ENCODE data around the gene EHD2. TPM values are rescaled to one million over a fixed set of nuclear protein-coding genes. Genes with fewer than 3 reads are reported as not detected.
"Not testable (repeated sequence)": the region's sequence is repeated elsewhere in the genome, so short reads cannot be mapped to it uniquely, and the experiment has no call there.

EHD2 gene
- total RNA-seq, 1 experiment from 2014 or later: 2.9 TPM

GRCh38 chr19:47781590-47782262, 68.5 kb downstream of the EHD2 start:
- H3K36me3 ChIP-seq (ENCODE audit: insufficient read depth, low read length, poor library complexity, severe bottlenecking): peaks cover 39% of the 10 kb centered on the region
- CTCF ChIA-PET: no interaction called here
- no peak overlapping the region for H3K27ac ChIP-seq (ENCODE audit: low read depth, low read length, poor library complexity, severe bottlenecking)
- POLR2A ChIA-PET (ENCODE audit: low non-redundant PET): no interaction called here
- H3K4me1 ChIP-seq (ENCODE audit: insufficient read depth, low read length, poor library complexity, severe bottlenecking): peaks cover 9% of the 10 kb centered on the region
- H3K4me3 ChIP-seq (ENCODE audit: low read depth, low read length, poor library complexity, severe bottlenecking): no peak overlapping the region
- intact Hi-C loops (cut with micrococcal nuclease; ENCODE audit: unreplicated experiment): no loop called here
- DNase-seq (ENCODE audit: low spot score): no peak
- H3K9me3 ChIP-seq (ENCODE audit: low read depth, low read length, poor library complexity, severe bottlenecking): no peaks in the 10 kb centered on the region
- no TSS peak for BruUV-seq (replicated peaks)
- no peak for TF ChIP-seq EZH2 (IDR thresholded peaks at IDR 0.05; ENCODE audit: borderline replicate concordance, low read depth, low read length, poor library complexity, severe bottlenecking)
- no peak for TF ChIP-seq CTCF (conservative IDR thresholded peaks at IDR 0.05; ENCODE audit: low read depth, low read length)
- no peaks in the 10 kb centered on the region for H3K27me3 ChIP-seq (replicated peaks; ENCODE audit: insufficient read depth, low read depth, low read length, poor library complexity)

- no peak for DNase-seq (ENCODE audit: low spot score)
- Histone ChIP-seq H3K4me3 (ENCODE audit: low read depth, low read length, poor library complexity, severe bottlenecking) (no peak overlapping the region), H3K36me3 (ENCODE audit: insufficient read depth, low read length, poor library complexity, severe bottlenecking) (peaks cover 28% of the 10 kb centered on the region), H3K27ac (ENCODE audit: low read depth, low read length, poor library complexity, severe bottlenecking) (no peak overlapping the region), H3K27me3 (replicated peaks; ENCODE audit: insufficient read depth, low read depth, low read length, poor library complexity) (no peaks in the 10 kb centered on the region), H3K9me3 (ENCODE audit: low read depth, low read length, poor library complexity, severe bottlenecking) (no peaks in the 10 kb centered on the region), H3K4me1 (ENCODE audit: insufficient read depth, low read length, poor library complexity, severe bottlenecking) (no peaks in the 10 kb centered on the region)
- POLR2A ChIA-PET (ENCODE audit: low non-redundant PET): no interaction called here
- TF ChIP-seq CTCF (conservative IDR thresholded peaks at IDR 0.05; ENCODE audit: low read depth, low read length) (no peak), EZH2 (IDR thresholded peaks at IDR 0.05; ENCODE audit: borderline replicate concordance, low read depth, low read length, poor library complexity, severe bottlenecking) (no peak)
- no TSS peak for BruUV-seq (replicated peaks)
- CTCF ChIA-PET: interaction anchor here (2.2 kb wide), 1 partner anchor 21 kb away, joined by 17 read pairs; no protein-coding TSS in a partner anchor
- intact Hi-C loops (cut with micrococcal nuclease; ENCODE audit: unreplicated experiment): loop anchor here (5.0 kb wide), 1 partner anchor 74 kb away; the partner anchor contains the start of gene EHD2
Observed at GRCh38 chr19:47786566-47786965, 73.3 kb downstream of the EHD2 start.

- intact Hi-C loops (cut with micrococcal nuclease; ENCODE audit: unreplicated experiment): loop anchor here (5.0 kb wide), 1 partner anchor 75 kb away; the partner anchor contains the start of gene EHD2
- H3K27me3 ChIP-seq (replicated peaks; ENCODE audit: insufficient read depth, low read depth, low read length, poor library complexity); H3K4me3 ChIP-seq (ENCODE audit: low read depth, low read length, poor library complexity, severe bottlenecking); H3K27ac ChIP-seq (ENCODE audit: low read depth, low read length, poor library complexity, severe bottlenecking); POLR2A ChIA-PET (ENCODE audit: low non-redundant PET); H3K4me1 ChIP-seq (ENCODE audit: insufficient read depth, low read length, poor library complexity, severe bottlenecking); H3K9me3 ChIP-seq (ENCODE audit: low read depth, low read length, poor library complexity, severe bottlenecking); BruUV-seq (replicated peaks); DNase-seq (ENCODE audit: low spot score): not testable (repeated sequence)
- CTCF ChIA-PET: interaction anchor here (0.7 to 2.2 kb wide), 2 partner anchors 9 to 22 kb away, joined by 9 to 17 read pairs; no protein-coding TSS in a partner anchor
- H3K36me3 ChIP-seq (ENCODE audit: insufficient read depth, low read length, poor library complexity, severe bottlenecking): peaks cover 21% of the 10 kb centered on the region
Observed at GRCh38 chr19:47787307-47787706, 74.1 kb downstream of the EHD2 start.

GRCh38 chr19:47789811-47790210, 76.6 kb downstream of the EHD2 start:
- H3K36me3 ChIP-seq (ENCODE audit: insufficient read depth, low read length, poor library complexity, severe bottlenecking); DNase-seq (ENCODE audit: low spot score); POLR2A ChIA-PET (ENCODE audit: low non-redundant PET); H3K9me3 ChIP-seq (ENCODE audit: low read depth, low read length, poor library complexity, severe bottlenecking); H3K4me3 ChIP-seq (ENCODE audit: low read depth, low read length, poor library complexity, severe bottlenecking); H3K27ac ChIP-seq (ENCODE audit: low read depth, low read length, poor library complexity, severe bottlenecking); H3K27me3 ChIP-seq (replicated peaks; ENCODE audit: insufficient read depth, low read depth, low read length, poor library complexity); BruUV-seq (replicated peaks); H3K4me1 ChIP-seq (ENCODE audit: insufficient read depth, low read length, poor library complexity, severe bottlenecking): not testable (repeated sequence)
- intact Hi-C loops (cut with micrococcal nuclease; ENCODE audit: unreplicated experiment): loop anchor here (5.0 kb wide), 1 partner anchor 78 kb away; the partner anchor contains the start of gene EHD2
- CTCF ChIA-PET: interaction anchor here (1.9 kb wide), 1 partner anchor 24 kb away, joined by 8 read pairs; no protein-coding TSS in a partner anchor

Measured in A673 (cell line).